ENCODE measurements around the gene NLGN1. TPM values are rescaled to one million over a fixed set of nuclear protein-coding genes. Genes with fewer than 3 reads are reported as not detected.

NLGN1 gene
- total RNA-seq, 1 donor from 2014 or later, result 4.5 TPM

- Histone ChIP-seq H3K36me3 (ENCODE audit: control insufficient read depth, insufficient read depth, low read length) (no peaks in the 10 kb centered on the region), H3K27me3 (ENCODE audit: control insufficient read depth, insufficient read depth, low read length) (no peaks in the 10 kb centered on the region), H3K4me3 (ENCODE audit: low read depth, low read length) (no peak overlapping the region)
- no peak for DNase-seq (ENCODE audit: low read depth)
- no peak for TF ChIP-seq CTCF (IDR thresholded peaks at IDR 0.05; ENCODE audit: insufficient read depth, low read length, poor library complexity, severe bottlenecking)
Measured at GRCh38 chr3:174132006-174132405, 734.5 kb downstream of the NLGN1 start.

GRCh38 chr3:174132421-174133042 lies 735.0 kb downstream of the NLGN1 start:
- H3K27me3 ChIP-seq (ENCODE audit: control insufficient read depth, insufficient read depth, low read length), result no peaks in the 10 kb centered on the region
- DNase-seq (ENCODE audit: low read depth), result no peak
- no peak overlapping the region for H3K4me3 ChIP-seq (ENCODE audit: low read depth, low read length)
- TF ChIP-seq CTCF (IDR thresholded peaks at IDR 0.05; ENCODE audit: insufficient read depth, low read length, poor library complexity, severe bottlenecking), result no peak
- no peaks in the 10 kb centered on the region for H3K36me3 ChIP-seq (ENCODE audit: control insufficient read depth, insufficient read depth, low read length)

- no peaks in the 10 kb centered on the region for H3K27me3 ChIP-seq (ENCODE audit: control insufficient read depth, insufficient read depth, low read length)
- H3K36me3 ChIP-seq (ENCODE audit: control insufficient read depth, insufficient read depth, low read length), result no peaks in the 10 kb centered on the region
- DNase-seq (ENCODE audit: low read depth), result no peak
- no peak overlapping the region for H3K4me3 ChIP-seq (ENCODE audit: low read depth, low read length)
- TF ChIP-seq CTCF (IDR thresholded peaks at IDR 0.05; ENCODE audit: insufficient read depth, low read length, poor library complexity, severe bottlenecking), result no peak
Measured at GRCh38 chr3:174146008-174146407, 748.5 kb downstream of the NLGN1 start.

- H3K36me3 ChIP-seq (ENCODE audit: control insufficient read depth, insufficient read depth, low read length), result no peaks in the 10 kb centered on the region
- no peak overlapping the region for H3K4me3 ChIP-seq (ENCODE audit: low read depth, low read length)
- DNase-seq (ENCODE audit: low read depth), result no peak
- H3K27me3 ChIP-seq (ENCODE audit: control insufficient read depth, insufficient read depth, low read length), result no peaks in the 10 kb centered on the region
- no peak for TF ChIP-seq CTCF (IDR thresholded peaks at IDR 0.05; ENCODE audit: insufficient read depth, low read length, poor library complexity, severe bottlenecking)
Measured at GRCh38 chr3:174147798-174148197, 750.3 kb downstream of the NLGN1 start.

- H3K27me3 ChIP-seq (ENCODE audit: control insufficient read depth, insufficient read depth, low read length), result no peaks in the 10 kb centered on the region
- no peak overlapping the region for H3K4me3 ChIP-seq (ENCODE audit: low read depth, low read length)
- no peak for DNase-seq (ENCODE audit: low read depth)
- TF ChIP-seq CTCF (IDR thresholded peaks at IDR 0.05; ENCODE audit: insufficient read depth, low read length, poor library complexity, severe bottlenecking), result no peak
- no peaks in the 10 kb centered on the region for H3K36me3 ChIP-seq (ENCODE audit: control insufficient read depth, insufficient read depth, low read length)
Measured at GRCh38 chr3:174153871-174154270, 756.3 kb downstream of the NLGN1 start.

- no peak for DNase-seq (ENCODE audit: low read depth)
- TF ChIP-seq CTCF (IDR thresholded peaks at IDR 0.05; ENCODE audit: insufficient read depth, low read length, poor library complexity, severe bottlenecking), result no peak
- H3K4me3 ChIP-seq (ENCODE audit: low read depth, low read length), result peak overlapping the region; percentile 3
- H3K36me3 ChIP-seq (ENCODE audit: control insufficient read depth, insufficient read depth, low read length), result no peaks in the 10 kb centered on the region
- no peaks in the 10 kb centered on the region for H3K27me3 ChIP-seq (ENCODE audit: control insufficient read depth, insufficient read depth, low read length)
Measured at GRCh38 chr3:174156200-174156599, 758.7 kb downstream of the NLGN1 start.
